HepG2 (cell line): Measurements from ENCODE around the gene ANGPTL2. TPM values are rescaled to one million over a fixed set of nuclear protein-coding genes. Genes with fewer than 3 reads are reported as not detected.

Source experiments
- ATAC-seq: fragments of 200-7000 bp; cut with Tn5 transposase; 3 replicates; pipeline ENCODE4 v1.9.1; 2020; ENCODE audit warnings: mild to moderate bottlenecking, moderate library complexity
- BruUV-seq: library from RNA; stranded (reverse); fragments of 400-500 nt; replicated peaks from 2 replicates; lab custom pipeline; 2021; lab: Mats Ljungman, UMichigan
- CTCF ChIA-PET: fragments of 300-600 bp; formaldehyde crosslinking; extraction: SDS; loops from one replicate; lab custom pipeline; 2021; ENCODE audit warnings: low total read pairs, inconsistent platforms, low intra/inter-chr PET ratio; lab: Yijun Ruan, JAX
- POLR2A ChIA-PET: fragments of 350-600 bp; sonication (Branson Sonifier 250); formaldehyde crosslinking; loops from one replicate; lab custom pipeline; 2020; ENCODE audit warnings: antibody characterized with exemption, inconsistent platforms; lab: Yijun Ruan, JAX
- DNase-seq: peaks from one replicate; pipeline ENCODE4 v3.0.0-alpha.2; 2015; ENCODE audit warnings: low spot score
- FAIRE-seq: peaks from 3 replicates; lab custom pipeline; 2011; peaks lifted over from hg19 to GRCh38; lab: Jason Lieb, UNC
- H2AFZ ChIP-seq: one replicate; pipeline ENCODE4 v1.6.1; 2011; ENCODE audit warnings: low read length, inconsistent platforms
- H3K27ac ChIP-seq: fragments of 300-600 bp; 3 replicates; pipeline ENCODE4 v1.8.0; 2011; ENCODE audit warnings: mixed run types, mild to moderate bottlenecking, mixed read lengths, low read length, inconsistent platforms; ENCODE audit not compliant: insufficient read depth; ENCODE audit errors: extremely low read length
- H3K27me3 ChIP-seq, 2 experiments: fragments of 200-600 bp in 1 of 2; 2 replicates in 1 of 2; 3 replicates in 1 of 2; pipeline versions ENCODE4 v1.6.0 to v1.8.0; 2011; ENCODE audit warnings: low read length in 2 of 2, mild to moderate bottlenecking in 2 of 2, moderate library complexity in 2 of 2, inconsistent platforms in 1 of 2; ENCODE audit not compliant: insufficient read depth in 2 of 2, control insufficient read depth in 1 of 2
- H3K36me3 ChIP-seq, 2 experiments: fragments of 200-600 bp in 1 of 2; replicated peaks in 1 of 2; 2 replicates in 1 of 2; 3 replicates in 1 of 2; pipeline versions ENCODE4 v1.5.1 to v1.8.0; 2011; ENCODE audit warnings: low read length in 2 of 2, inconsistent platforms in 1 of 2; ENCODE audit not compliant: insufficient read depth in 2 of 2, control insufficient read depth in 1 of 2
- H3K4me1 ChIP-seq: 2 replicates; pipeline ENCODE4 v1.5.1; 2012; ENCODE audit warnings: low read length, inconsistent platforms; ENCODE audit not compliant: insufficient read depth
- H3K4me2 ChIP-seq: 2 replicates; pipeline ENCODE4 v1.6.0; 2011; ENCODE audit warnings: low read depth, low read length, inconsistent platforms
- H3K4me3 ChIP-seq, 3 experiments: fragments of 200-600 bp in 1 of 3; sonication (generic), shearing (Covaris generic) in 1 of 3; replicated peaks in 1 of 3; 2 replicates each; pipeline ENCODE4 v1.5.1; 2011 to 2016; ENCODE audit warnings: low read length in 3 of 3, inconsistent platforms in 2 of 3, low read depth in 2 of 3, mild to moderate bottlenecking in 2 of 3, control low read depth in 1 of 3, mixed read lengths in 1 of 3; ENCODE audit not compliant: insufficient read depth in 1 of 3
- H3K79me2 ChIP-seq: one replicate; pipeline ENCODE4 v1.6.1; 2011; ENCODE audit warnings: low read length, inconsistent platforms; ENCODE audit not compliant: insufficient read depth
- H3K9ac ChIP-seq: 2 replicates; pipeline ENCODE4 v1.6.0; 2011; ENCODE audit warnings: mild to moderate bottlenecking, low read depth, low read length, inconsistent platforms; ENCODE audit not compliant: insufficient read depth
- H3K9me3 ChIP-seq: 2 replicates; pipeline ENCODE4 v1.5.1; 2012; ENCODE audit warnings: mild to moderate bottlenecking, low read length
- H4K20me1 ChIP-seq: 2 replicates; pipeline ENCODE4 v1.6.0; 2011; ENCODE audit warnings: inconsistent platforms, mild to moderate bottlenecking, low read length, moderate library complexity; ENCODE audit not compliant: insufficient read depth
- ARHGAP35 ChIP-seq: sonication (generic); formaldehyde crosslinking; IDR thresholded peaks from 2 replicates; pipeline ENCODE4 v1.9.0; 2022; ENCODE audit warnings: mild to moderate bottlenecking, inconsistent platforms, moderate library complexity, missing genetic modification reagents, borderline replicate concordance
- NFIC ChIP-seq: IDR thresholded peaks from 2 replicates; pipeline ENCODE4 v1.6.1; 2012; ENCODE audit warnings: mild to moderate bottlenecking, low read length, inconsistent platforms
- PITX1 ChIP-seq: sonication (generic); formaldehyde crosslinking; IDR thresholded peaks from 2 replicates; pipeline ENCODE4 v1.5.1; 2020; ENCODE audit warnings: mild to moderate bottlenecking, missing genetic modification reagents
- THYN1 ChIP-seq: sonication (generic); formaldehyde crosslinking; IDR thresholded peaks from 2 replicates; pipeline ENCODE4 v1.8.1; 2023; ENCODE audit warnings: low read depth, mild to moderate bottlenecking, moderate library complexity, missing genetic modification reagents, borderline replicate concordance
- WIZ ChIP-seq: sonication (generic); formaldehyde crosslinking; IDR thresholded peaks from 2 replicates; pipeline ENCODE4 v1.5.1; 2020; ENCODE audit warnings: mild to moderate bottlenecking, missing genetic modification reagents
- ZNF383 ChIP-seq: sonication (generic); formaldehyde crosslinking; IDR thresholded peaks from 2 replicates; pipeline ENCODE4 v1.4.0; 2020; ENCODE audit warnings: missing genetic modification reagents, mild to moderate bottlenecking, borderline replicate concordance
- WGBS: methylation state at CpG from one replicate; pipeline ENCODE4 v1.1.6; 2017; ENCODE audit warnings: low lambda C conversion rate; 5-methylcytosine and 5-hydroxymethylcytosine counted together
- in situ Hi-C: cut with HindIII; loops from 2 replicates; pipeline ENCODE4 v1.10.0; 2017; ENCODE audit warnings: low pct_unique_long_range_greater_than_20kb; ENCODE audit not compliant: extremely low pct_ligation_motif_present
- intact Hi-C: fragments of 100-400 bp; cut with micrococcal nuclease; formaldehyde crosslinking; loops from one replicate; pipeline ENCODE4 v1.10.0; 2022; ENCODE audit not compliant: unreplicated experiment
- polyA plus RNA-seq, 8 experiments: library from polyadenylated mRNA; depleted of rRNA in 3 of 8; stranded (reverse) in 7 of 8; unstranded in 1 of 8; fragments of >200 nt; fragmentation: Illumina TruSeq in 4 of 8; extraction: Trizol in 4 of 8; gene quantifications; 2 replicates each; pipeline versions ENCODE4 v1.2.1 to v1.2.3, GENCODE V29; 2011 to 2016; ENCODE audit warnings: low read depth in 4 of 8, missing spikeins in 1 of 8, mixed read lengths in 1 of 8; ENCODE audit not compliant: insufficient read depth in 1 of 8
- total RNA-seq, 5 experiments: library from RNA; depleted of rRNA; stranded (reverse); fragments of >200 nt; fragmentation: Illumina TruSeq; extraction: Trizol; gene quantifications; 2 replicates each; pipeline ENCODE4 v1.2.3, GENCODE V29; 2016; ENCODE audit warnings: low read depth in 1 of 5
- TF ChIP-seq, protein P1 (sequence below): sonication (generic); formaldehyde crosslinking; IDR thresholded peaks from 2 replicates; pipeline ENCODE4 v1.4.0; 2020; ENCODE audit warnings: mild to moderate bottlenecking, missing genetic modification reagents

ANGPTL2 gene
- total and polyA plus RNA-seq, 2 of the 13 experiments (the other 11 are each of a cell fraction or from before 2014, with no cell fraction given): 0.91 to 21.0 TPM

- intact Hi-C loops: no loop called here
- TF ChIP-seq ZNF383 (CRISPR knock-in tag): no peak
- TF ChIP-seq ARHGAP35 (CRISPR knock-in tag): no peak
- TF ChIP-seq, protein P1, sequence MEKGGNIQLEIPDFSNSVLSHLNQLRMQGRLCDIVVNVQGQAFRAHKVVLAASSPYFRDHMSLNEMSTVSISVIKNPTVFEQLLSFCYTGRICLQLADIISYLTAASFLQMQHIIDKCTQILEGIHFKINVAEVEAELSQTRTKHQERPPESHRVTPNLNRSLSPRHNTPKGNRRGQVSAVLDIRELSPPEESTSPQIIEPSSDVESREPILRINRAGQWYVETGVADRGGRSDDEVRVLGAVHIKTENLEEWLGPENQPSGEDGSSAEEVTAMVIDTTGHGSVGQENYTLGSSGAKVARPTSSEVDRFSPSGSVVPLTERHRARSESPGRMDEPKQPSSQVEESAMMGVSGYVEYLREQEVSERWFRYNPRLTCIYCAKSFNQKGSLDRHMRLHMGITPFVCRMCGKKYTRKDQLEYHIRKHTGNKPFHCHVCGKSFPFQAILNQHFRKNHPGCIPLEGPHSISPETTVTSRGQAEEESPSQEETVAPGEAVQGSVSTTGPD (CRISPR knock-in tag): no peak
- no peak for TF ChIP-seq NFIC
- no peak for TF ChIP-seq THYN1
- TF ChIP-seq WIZ (CRISPR knock-in tag): no peak
- TF ChIP-seq PITX1: no peak
- no peaks in the 10 kb centered on the region for H3K36me3 ChIP-seq
- H3K9me3 ChIP-seq: no peaks in the 10 kb centered on the region
- 66% methylated on average over 3 of the region's 8 CpGs for WGBS
- H2AFZ ChIP-seq: no peak overlapping the region
- H4K20me1 ChIP-seq: no peaks in the 10 kb centered on the region
- CTCF ChIA-PET: no interaction called here
- no peaks in the 10 kb centered on the region for H3K27me3 ChIP-seq
- DNase-seq: no peak
- H3K4me1 ChIP-seq: peaks cover 25% of the 10 kb centered on the region
- H3K4me3 ChIP-seq: no peak overlapping the region
- in situ Hi-C loops: no loop called here
- ATAC-seq: no peak
- H3K27ac ChIP-seq: no peak overlapping the region
- POLR2A ChIA-PET: no interaction called here
- H3K9ac ChIP-seq: no peak overlapping the region
- H3K4me2 ChIP-seq: no peak overlapping the region
- FAIRE-seq: no peak
- no peaks in the 10 kb centered on the region for H3K79me2 ChIP-seq
- no TSS peak for BruUV-seq
Observed at GRCh38 chr9:127081250-127082185, 40.9 kb downstream of the ANGPTL2 start.
